Activated CD8-positive, alpha-beta memory T cell treated with anti-CD3 and anti-CD28 coated beads, Interleukin-2, amount 50 U/mL, for 4 hours (primary cell): Measurements from ENCODE around the gene CPSF2.

Experiments
- DNase-seq: peaks from one replicate; pipeline ENCODE4 v3.0.0-alpha.2; 2020

Gene CPSF2

GRCh38 chr14:92121670-92122350 lies at the start of gene CPSF2, which contains the start of gene NDUFB1:
Gene CPSF2 (plus strand): TSS chr14:92121969. CDS start chr14:92130985, 9,016 bp downstream.
Gene NDUFB1 (minus strand): TSS chr14:92121706. CDS start chr14:92117637, 4,069 bp downstream.
- DNase-seq = peak; percentile 82

- DNase-seq = no peak
Measured at GRCh38 chr14:92074555-92074954, 47.2 kb upstream of the CPSF2 start.

- DNase-seq = no peak
Measured at GRCh38 chr14:92088494-92088893, 33.3 kb upstream of the CPSF2 start.

- no peak for DNase-seq
Measured at GRCh38 chr14:92093320-92093719, 28.4 kb upstream of the CPSF2 start.

- DNase-seq = no peak
Measured at GRCh38 chr14:92099802-92100201, 22.0 kb upstream of the CPSF2 start.

GRCh38 chr14:92103363-92103989 lies 18.3 kb upstream of the CPSF2 start:
- no peak for DNase-seq

- no peak for DNase-seq
Measured at GRCh38 chr14:92105073-92105892, 16.5 kb upstream of the CPSF2 start.

- DNase-seq = no peak
Measured at GRCh38 chr14:92105893-92106142, 16.0 kb upstream of the CPSF2 start.

GRCh38 chr14:92106143-92106926 lies 15.4 kb upstream of the CPSF2 start, which contains the start of gene ATXN3:
Gene ATXN3 (minus strand): TSS chr14:92106582. CDS start chr14:92106552, 30 bp downstream.
- DNase-seq = peak; percentile 93

- no peak for DNase-seq
Measured at GRCh38 chr14:92108345-92109254, 13.2 kb upstream of the CPSF2 start.

- no peak for DNase-seq
Measured at GRCh38 chr14:92109490-92109889, 12.3 kb upstream of the CPSF2 start.

- no peak for DNase-seq
Measured at GRCh38 chr14:92121207-92121669, 531 bp upstream of the CPSF2 start.

- DNase-seq = no peak
Measured at GRCh38 chr14:92122351-92122677, 545 bp downstream of the CPSF2 start.

GRCh38 chr14:92122761-92123160 lies 992 bp downstream of the CPSF2 start:
- DNase-seq = no peak

- no peak for DNase-seq
Measured at GRCh38 chr14:92134456-92134855, 12.7 kb downstream of the CPSF2 start.

GRCh38 chr14:92135269-92135668 lies 13.5 kb downstream of the CPSF2 start:
- no peak for DNase-seq

- DNase-seq = no peak
Measured at GRCh38 chr14:92143309-92143708, 21.5 kb downstream of the CPSF2 start.

GRCh38 chr14:92143962-92144361 lies 22.2 kb downstream of the CPSF2 start:
- no peak for DNase-seq

- no peak for DNase-seq
Measured at GRCh38 chr14:92144708-92145107, 22.9 kb downstream of the CPSF2 start.

GRCh38 chr14:92153581-92153980 lies 31.8 kb downstream of the CPSF2 start:
- no peak for DNase-seq

GRCh38 chr14:92154283-92154942 lies 32.6 kb downstream of the CPSF2 start:
- no peak for DNase-seq
